ENCODE results near the gene SLC9A9.

Gene SLC9A9

DNA sequence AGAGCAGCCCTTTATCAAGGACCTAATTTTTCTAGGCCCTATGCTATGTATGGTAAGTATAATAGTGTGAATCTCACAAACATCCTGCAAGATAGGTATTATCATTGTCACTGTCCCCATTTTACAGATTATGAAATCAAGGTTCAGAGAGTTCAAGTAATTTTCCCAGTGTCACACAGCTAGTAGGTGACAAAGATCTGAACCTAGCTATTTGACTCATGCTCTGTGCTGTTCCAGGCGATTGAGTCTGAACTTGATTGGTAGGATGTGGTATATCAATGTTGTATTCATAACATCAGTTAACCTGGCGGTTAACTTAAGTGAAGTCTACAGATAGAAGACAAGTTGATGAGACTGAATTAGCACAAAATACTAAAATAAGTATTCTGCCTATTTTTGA lies 498.8 kb downstream of the SLC9A9 start:
- Histone ChIP-seq H3K4me3 (replicated peaks; ENCODE audit: insufficient read depth, low read length) (no peak overlapping the region), H3K27me3 (ENCODE audit: insufficient read depth, poor library complexity, severe bottlenecking) (no peaks in the 10 kb centered on the region), H3K27ac (replicated peaks) (no peak overlapping the region)
- TF ChIP-seq GABPA (IDR thresholded peaks at IDR 0.05; ENCODE audit: low read depth) (no peak), POLR2AphosphoS5 (IDR thresholded peaks at IDR 0.05; ENCODE audit: low read depth) (no peak), SPI1 (IDR thresholded peaks at IDR 0.05; ENCODE audit: borderline replicate concordance, low read depth) (no peak)
- TF ChIP-seq, protein P1, sequence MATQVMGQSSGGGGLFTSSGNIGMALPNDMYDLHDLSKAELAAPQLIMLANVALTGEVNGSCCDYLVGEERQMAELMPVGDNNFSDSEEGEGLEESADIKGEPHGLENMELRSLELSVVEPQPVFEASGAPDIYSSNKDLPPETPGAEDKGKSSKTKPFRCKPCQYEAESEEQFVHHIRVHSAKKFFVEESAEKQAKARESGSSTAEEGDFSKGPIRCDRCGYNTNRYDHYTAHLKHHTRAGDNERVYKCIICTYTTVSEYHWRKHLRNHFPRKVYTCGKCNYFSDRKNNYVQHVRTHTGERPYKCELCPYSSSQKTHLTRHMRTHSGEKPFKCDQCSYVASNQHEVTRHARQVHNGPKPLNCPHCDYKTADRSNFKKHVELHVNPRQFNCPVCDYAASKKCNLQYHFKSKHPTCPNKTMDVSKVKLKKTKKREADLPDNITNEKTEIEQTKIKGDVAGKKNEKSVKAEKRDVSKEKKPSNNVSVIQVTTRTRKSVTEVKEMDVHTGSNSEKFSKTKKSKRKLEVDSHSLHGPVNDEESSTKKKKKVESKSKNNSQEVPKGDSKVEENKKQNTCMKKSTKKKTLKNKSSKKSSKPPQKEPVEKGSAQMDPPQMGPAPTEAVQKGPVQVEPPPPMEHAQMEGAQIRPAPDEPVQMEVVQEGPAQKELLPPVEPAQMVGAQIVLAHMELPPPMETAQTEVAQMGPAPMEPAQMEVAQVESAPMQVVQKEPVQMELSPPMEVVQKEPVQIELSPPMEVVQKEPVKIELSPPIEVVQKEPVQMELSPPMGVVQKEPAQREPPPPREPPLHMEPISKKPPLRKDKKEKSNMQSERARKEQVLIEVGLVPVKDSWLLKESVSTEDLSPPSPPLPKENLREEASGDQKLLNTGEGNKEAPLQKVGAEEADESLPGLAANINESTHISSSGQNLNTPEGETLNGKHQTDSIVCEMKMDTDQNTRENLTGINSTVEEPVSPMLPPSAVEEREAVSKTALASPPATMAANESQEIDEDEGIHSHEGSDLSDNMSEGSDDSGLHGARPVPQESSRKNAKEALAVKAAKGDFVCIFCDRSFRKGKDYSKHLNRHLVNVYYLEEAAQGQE (IDR thresholded peaks at IDR 0.05; ENCODE audit: insufficient replicate concordance, low read depth): no peak
- TF ChIP-seq, protein P2, sequence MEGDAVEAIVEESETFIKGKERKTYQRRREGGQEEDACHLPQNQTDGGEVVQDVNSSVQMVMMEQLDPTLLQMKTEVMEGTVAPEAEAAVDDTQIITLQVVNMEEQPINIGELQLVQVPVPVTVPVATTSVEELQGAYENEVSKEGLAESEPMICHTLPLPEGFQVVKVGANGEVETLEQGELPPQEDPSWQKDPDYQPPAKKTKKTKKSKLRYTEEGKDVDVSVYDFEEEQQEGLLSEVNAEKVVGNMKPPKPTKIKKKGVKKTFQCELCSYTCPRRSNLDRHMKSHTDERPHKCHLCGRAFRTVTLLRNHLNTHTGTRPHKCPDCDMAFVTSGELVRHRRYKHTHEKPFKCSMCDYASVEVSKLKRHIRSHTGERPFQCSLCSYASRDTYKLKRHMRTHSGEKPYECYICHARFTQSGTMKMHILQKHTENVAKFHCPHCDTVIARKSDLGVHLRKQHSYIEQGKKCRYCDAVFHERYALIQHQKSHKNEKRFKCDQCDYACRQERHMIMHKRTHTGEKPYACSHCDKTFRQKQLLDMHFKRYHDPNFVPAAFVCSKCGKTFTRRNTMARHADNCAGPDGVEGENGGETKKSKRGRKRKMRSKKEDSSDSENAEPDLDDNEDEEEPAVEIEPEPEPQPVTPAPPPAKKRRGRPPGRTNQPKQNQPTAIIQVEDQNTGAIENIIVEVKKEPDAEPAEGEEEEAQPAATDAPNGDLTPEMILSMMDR (IDR thresholded peaks at IDR 0.05; ENCODE audit: insufficient read depth, low read length): no peak
- DNase-seq (ENCODE audit: low read depth in 1 of 2, low spot score in 1 of 2): no peak

DNA sequence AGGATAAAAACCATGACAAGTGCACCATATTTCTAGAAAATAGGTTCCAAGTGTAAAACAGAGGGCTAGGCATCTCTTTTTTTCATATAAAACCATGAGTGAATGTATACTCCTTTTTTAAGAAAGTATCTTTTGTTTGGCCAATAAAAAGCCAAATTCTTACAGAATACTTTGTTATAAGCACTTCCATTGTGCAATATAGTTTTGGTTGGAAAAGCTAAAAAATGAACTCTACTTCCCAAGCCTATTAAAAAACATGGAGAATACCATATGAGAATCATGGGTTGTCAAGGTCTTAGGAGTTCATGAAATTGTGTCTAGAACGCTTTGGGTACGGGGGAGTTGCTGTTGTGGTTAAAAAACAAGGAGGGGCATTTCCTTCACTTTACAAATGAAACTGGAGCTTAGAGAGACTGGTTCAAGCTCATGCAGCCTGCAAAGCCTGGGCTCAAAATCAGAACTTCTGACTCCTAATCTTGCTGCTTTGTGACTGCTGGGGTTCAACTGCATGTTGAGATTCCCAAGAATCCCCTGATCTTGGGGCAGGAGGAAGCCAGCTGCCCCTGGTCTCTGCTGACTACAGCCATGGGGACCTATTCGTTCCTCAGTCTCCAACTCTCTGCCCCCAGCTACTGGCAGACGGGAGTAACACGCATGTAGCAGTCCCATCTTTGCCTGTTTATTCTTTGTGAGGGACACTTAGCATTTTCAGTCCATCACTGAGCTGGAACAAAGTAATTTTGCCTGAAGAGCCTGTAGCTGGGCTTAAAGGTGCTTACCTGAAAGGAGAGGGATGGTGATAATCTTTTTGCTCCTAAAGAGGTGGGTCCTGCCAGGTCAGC lies 499.6 kb downstream of the SLC9A9 start:
- H3K27ac ChIP-seq (replicated peaks): no peak overlapping the region
- no peak for DNase-seq (ENCODE audit: low read depth in 1 of 2, low spot score in 1 of 2)
- H3K4me3 ChIP-seq (replicated peaks; ENCODE audit: insufficient read depth, low read length): no peak overlapping the region
- TF ChIP-seq SPI1 (IDR thresholded peaks at IDR 0.05; ENCODE audit: borderline replicate concordance, low read depth): no peak
- TF ChIP-seq POLR2AphosphoS5 (IDR thresholded peaks at IDR 0.05; ENCODE audit: low read depth): no peak
- TF ChIP-seq, protein P2 (IDR thresholded peaks at IDR 0.05; ENCODE audit: insufficient read depth, low read length): peak; percentile 8
- no peak for TF ChIP-seq GABPA (IDR thresholded peaks at IDR 0.05; ENCODE audit: low read depth)
- TF ChIP-seq, protein P1 (IDR thresholded peaks at IDR 0.05; ENCODE audit: insufficient replicate concordance, low read depth): no peak
- no peaks in the 10 kb centered on the region for H3K27me3 ChIP-seq (ENCODE audit: insufficient read depth, poor library complexity, severe bottlenecking)

DNA sequence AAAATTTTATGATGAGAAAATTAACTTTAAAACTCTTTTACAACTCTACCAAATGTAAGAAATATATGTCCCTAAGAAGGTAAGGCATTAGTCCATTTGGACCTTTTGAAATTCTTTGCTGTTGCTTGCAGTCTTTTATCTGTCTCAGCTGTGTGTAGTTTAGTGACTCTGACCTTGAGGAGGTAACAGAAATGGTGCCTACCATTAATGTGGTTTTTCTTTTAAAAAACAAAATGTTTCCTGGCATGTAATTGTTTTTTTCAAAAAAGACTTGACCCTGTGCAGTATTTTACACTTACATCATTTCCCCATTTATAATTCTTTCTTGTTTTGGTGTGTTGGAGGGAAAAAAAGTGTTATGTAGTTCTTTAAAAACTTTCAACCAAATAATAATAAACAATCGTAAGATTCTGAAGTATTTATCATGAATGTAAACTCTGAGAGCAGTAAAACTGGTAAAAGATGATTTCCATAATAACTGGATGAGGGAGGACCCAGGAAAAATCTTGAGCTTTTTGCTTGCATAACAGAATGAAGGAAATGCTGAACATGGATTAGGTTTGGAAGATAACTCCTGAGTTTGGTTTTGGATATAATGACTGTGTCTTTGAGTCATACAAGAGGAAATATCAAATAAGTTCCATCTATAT lies 503.6 kb downstream of the SLC9A9 start:
- TF ChIP-seq, protein P1 (IDR thresholded peaks at IDR 0.05; ENCODE audit: insufficient replicate concordance, low read depth): no peak
- TF ChIP-seq GABPA (IDR thresholded peaks at IDR 0.05; ENCODE audit: low read depth) (no peak), SPI1 (IDR thresholded peaks at IDR 0.05; ENCODE audit: borderline replicate concordance, low read depth) (no peak), POLR2AphosphoS5 (IDR thresholded peaks at IDR 0.05; ENCODE audit: low read depth) (no peak)
- TF ChIP-seq, protein P2 (IDR thresholded peaks at IDR 0.05; ENCODE audit: insufficient read depth, low read length): no peak
- no peaks in the 10 kb centered on the region for H3K27me3 ChIP-seq (ENCODE audit: insufficient read depth, poor library complexity, severe bottlenecking)
- no peak overlapping the region for H3K27ac ChIP-seq (replicated peaks)

More for the DNA sequence above, 503.6 kb downstream of the SLC9A9 start:
- DNase-seq (ENCODE audit: low read depth in 1 of 2, low spot score in 1 of 2): no peak
- H3K4me3 ChIP-seq (replicated peaks; ENCODE audit: insufficient read depth, low read length): no peak overlapping the region

Measured in HL-60 (cell line).